Common myeloid progenitor, CD34-positive (primary cell): ENCODE results near the gene GNAO1.

Experiments used
- CTCF ChIA-PET: fragments of 350-600 bp; sonication (Branson Sonifier 250); formaldehyde crosslinking; loops from one replicate; lab custom pipeline; 2021; ENCODE audit warnings: antibody characterized with exemption; lab: Charles Lee
- POLR2A ChIA-PET: fragments of 350-600 bp; sonication (Branson Sonifier 250); formaldehyde crosslinking; loops from one replicate; lab custom pipeline; 2021; ENCODE audit warnings: antibody characterized with exemption; lab: Charles Lee
- DNase-seq, 3 donors: peaks; one replicate each; pipeline versions ENCODE4 v3.0.0 to v3.0.0-alpha.2; 2013
- H3K27ac ChIP-seq, 2 experiments: 1 replicate in 1 of 2; 2 replicates in 1 of 2; pipeline ENCODE4 v1.7.0; 2013; ENCODE audit warnings: inconsistent platforms in 2 of 2, low read length in 2 of 2, mild to moderate bottlenecking in 2 of 2, low read depth in 1 of 2, moderate library complexity in 1 of 2; ENCODE audit not compliant: severe bottlenecking in 2 of 2, insufficient read depth in 1 of 2, poor library complexity in 1 of 2
- H3K27me3 ChIP-seq, 5 experiments: replicated peaks in 2 of 5; 1 replicate in 3 of 5; 2 replicates in 2 of 5; pipeline versions ENCODE4 v1.6.1 to v1.7.0; 2013; ENCODE audit warnings: low read length in 4 of 5, mild to moderate bottlenecking in 2 of 5, moderate library complexity in 2 of 5, inconsistent platforms in 1 of 5; ENCODE audit not compliant: insufficient read depth in 5 of 5, control insufficient read depth in 4 of 5
- H3K36me3 ChIP-seq, 4 experiments: 1 replicate in 2 of 4; 2 replicates in 2 of 4; pipeline versions ENCODE4 v1.6.1 to v1.7.0; 2013; ENCODE audit warnings: low read length in 3 of 4, control low read depth in 1 of 4, mild to moderate bottlenecking in 1 of 4; ENCODE audit not compliant: control insufficient read depth in 4 of 4, insufficient read depth in 4 of 4
- H3K4me1 ChIP-seq, 4 experiments: 1 replicate in 3 of 4; 2 replicates in 1 of 4; pipeline versions ENCODE4 v1.6.1 to v1.7.1; 2013; ENCODE audit warnings: low read length in 3 of 4, mild to moderate bottlenecking in 3 of 4, control low read depth in 1 of 4, inconsistent platforms in 1 of 4, moderate library complexity in 1 of 4; ENCODE audit not compliant: control insufficient read depth in 4 of 4, insufficient read depth in 4 of 4; ENCODE audit errors: control extremely low read depth in 1 of 4
- H3K4me3 ChIP-seq, 7 experiments: 1 replicate in 4 of 7; 2 replicates in 3 of 7; pipeline versions ENCODE4 v1.5.1 to v1.7.0; 2013; ENCODE audit warnings: mild to moderate bottlenecking in 7 of 7, low read length in 6 of 7, moderate library complexity in 6 of 7, inconsistent platforms in 2 of 7, low read depth in 2 of 7, control low read depth in 1 of 7; ENCODE audit not compliant: insufficient read depth in 4 of 7, control insufficient read depth in 1 of 7; ENCODE audit errors: extremely low read depth in 1 of 7
- H3K9me3 ChIP-seq, 5 experiments: 1 replicate in 4 of 5; 2 replicates in 1 of 5; pipeline versions ENCODE4 v1.6.1 to v1.7.1; 2013; ENCODE audit warnings: low read length in 4 of 5, mild to moderate bottlenecking in 2 of 5, inconsistent platforms in 1 of 5, low read depth in 1 of 5, moderate library complexity in 1 of 5; ENCODE audit not compliant: control insufficient read depth in 4 of 5, insufficient read depth in 2 of 5; ENCODE audit errors: control extremely low read depth in 1 of 5
- WGBS: methylation state at CpG from one replicate; pipeline ENCODE4 v1.1.5; 2013; ENCODE audit not compliant: insufficient coverage; 5-methylcytosine and 5-hydroxymethylcytosine counted together

Gene GNAO1

DNA sequence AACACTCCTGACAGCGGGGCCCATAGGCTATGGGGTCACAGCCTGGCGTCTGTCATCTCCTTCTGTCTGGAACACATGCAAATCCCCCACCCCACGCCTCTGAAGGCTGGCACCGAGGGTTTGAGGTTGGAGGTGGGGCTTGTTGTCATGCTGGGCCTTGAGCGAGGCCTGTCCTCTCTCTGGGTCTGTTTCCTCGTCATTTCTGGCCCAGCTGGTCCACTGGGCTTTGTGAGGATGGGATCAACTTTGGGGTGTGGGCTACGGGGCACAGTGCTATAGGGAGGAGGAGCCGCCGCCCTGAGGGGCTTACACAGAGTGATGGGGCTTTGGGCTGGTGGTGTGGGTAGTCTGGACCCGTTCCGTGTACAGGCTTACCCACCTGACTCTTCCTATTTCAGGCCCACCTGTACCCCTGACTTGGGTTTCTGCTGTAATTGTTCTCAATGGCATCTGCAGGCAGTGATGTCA is 146.6 kb downstream of the GNAO1 start:
- DNase-seq, result no peak
- Histone ChIP-seq H3K9me3 (no peaks in the 10 kb centered on the region), H3K4me3 (no peak overlapping the region), H3K4me1 (peaks cover 0 to 5% (median 0%) of the 10 kb centered on the region in 4 experiments), H3K27ac (no peak overlapping the region), H3K36me3 (no peaks in the 10 kb centered on the region), H3K27me3 (no peaks in the 10 kb centered on the region)
- POLR2A ChIA-PET, result no interaction called here
- CTCF ChIA-PET, result interaction anchor here (1.0 to 2.1 kb wide), 3 partner anchors 8 to 32 kb away, joined by 3 to 5 read pairs (median 4); no protein-coding TSS in a partner anchor
- 94% methylated on average over 6 of the region's 11 CpGs for WGBS

DNA sequence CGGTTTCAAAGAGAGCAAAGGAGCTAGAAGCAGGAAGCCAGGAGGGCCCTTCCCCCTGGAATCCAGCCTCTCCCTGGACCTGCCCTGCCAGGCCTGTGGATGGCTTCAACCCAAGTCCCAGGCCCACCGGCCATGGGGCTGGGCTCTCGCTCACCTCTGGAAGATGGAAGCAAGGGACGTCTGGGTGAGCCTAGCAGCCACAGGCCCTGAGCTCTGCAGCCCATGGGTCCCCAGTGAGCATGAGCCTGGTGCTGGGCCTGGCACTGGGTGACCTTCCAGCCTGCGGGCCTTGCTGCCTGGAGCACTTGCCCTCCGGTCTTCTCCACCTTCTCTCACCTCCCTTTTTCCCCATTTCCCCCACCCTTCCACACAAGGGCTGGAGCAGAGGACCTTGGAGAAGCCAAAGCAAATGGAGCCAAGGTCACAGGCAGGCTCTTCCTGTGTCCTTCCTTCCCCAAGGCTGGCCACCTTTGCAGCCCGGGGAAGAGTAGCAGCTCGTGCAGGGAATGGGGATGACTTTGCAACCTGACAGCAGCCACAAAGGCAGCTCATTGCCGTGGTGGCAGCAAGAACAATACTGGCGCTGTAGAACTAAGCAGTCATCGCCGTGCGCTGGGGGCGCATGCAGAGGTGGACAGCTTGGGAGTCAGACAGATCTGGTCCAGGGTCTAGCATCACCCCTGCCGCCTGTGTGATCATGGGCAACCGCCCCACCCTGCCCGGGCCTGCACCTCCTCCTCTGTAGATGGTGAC is 147.5 kb downstream of the GNAO1 start:
- H3K9me3 ChIP-seq, result no peaks in the 10 kb centered on the region
- 90% methylated on average over 15 of the region's 17 CpGs for WGBS
- no peak for DNase-seq
- no peak overlapping the region for H3K27ac ChIP-seq
- H3K27me3 ChIP-seq, result no peaks in the 10 kb centered on the region
- H3K4me3 ChIP-seq, result no peak overlapping the region
- ChIA-PET POLR2A (no interaction called here), CTCF (interaction anchor here (1.0 to 2.1 kb wide), 3 partner anchors 9 to 32 kb away, joined by 3 to 5 read pairs (median 4); no protein-coding TSS in a partner anchor)
- H3K4me1 ChIP-seq, result peaks cover 0 to under 1% (median 0%) of the 10 kb centered on the region in 4 experiments
- H3K36me3 ChIP-seq, result no peaks in the 10 kb centered on the region

DNA sequence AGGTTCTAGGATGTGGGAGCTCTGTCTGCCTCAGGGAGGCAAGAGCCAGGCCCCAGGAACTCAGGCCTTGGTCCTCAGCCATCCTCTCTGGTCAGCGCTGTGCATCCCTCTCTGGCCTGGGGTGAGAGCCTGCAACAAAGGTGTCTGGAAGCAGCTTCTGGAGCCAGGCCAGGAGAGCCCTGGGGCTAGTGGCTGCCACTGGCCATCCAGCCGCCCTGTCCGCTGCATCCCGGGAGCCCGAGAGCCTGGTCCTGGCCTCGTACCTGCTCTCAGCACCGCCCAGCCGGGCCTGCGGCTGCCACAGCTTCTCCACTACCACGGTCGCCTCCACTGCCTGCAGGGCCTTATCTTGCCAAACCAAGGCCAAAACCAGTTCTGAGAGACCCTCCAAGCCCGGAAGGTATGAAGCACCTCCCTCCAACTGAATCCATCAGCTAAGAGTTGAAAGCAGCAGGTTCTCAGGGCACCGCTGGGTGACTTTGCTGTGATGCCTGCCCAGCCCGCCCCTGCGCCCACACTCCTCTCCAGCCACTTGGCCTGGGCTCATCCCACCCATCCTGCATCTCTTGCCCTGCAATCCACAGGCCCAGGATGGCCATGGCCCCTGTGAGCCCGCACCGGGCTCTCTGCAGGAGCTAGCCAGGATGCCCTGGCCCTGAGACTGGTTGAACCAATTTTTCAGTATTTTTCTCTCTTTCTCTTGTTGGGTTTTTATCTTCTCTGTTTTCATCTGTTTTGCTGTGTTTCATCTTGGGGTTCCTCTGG is 148.3 kb downstream of the GNAO1 start:
- Histone ChIP-seq H3K27me3 (no peaks in the 10 kb centered on the region), H3K36me3 (no peaks in the 10 kb centered on the region), H3K9me3 (no peaks in the 10 kb centered on the region), H3K4me3 (no peak overlapping the region), H3K4me1 (no peaks in the 10 kb centered on the region), H3K27ac (no peak overlapping the region)
- ChIA-PET POLR2A (no interaction called here), CTCF (interaction anchor here (1.8 to 2.1 kb wide), 2 partner anchors 9 to 31 kb away, joined by 4 to 5 read pairs; no protein-coding TSS in a partner anchor)
- WGBS, result over 99% methylated on average over 15 of the region's 17 CpGs
- no peak for DNase-seq

DNA sequence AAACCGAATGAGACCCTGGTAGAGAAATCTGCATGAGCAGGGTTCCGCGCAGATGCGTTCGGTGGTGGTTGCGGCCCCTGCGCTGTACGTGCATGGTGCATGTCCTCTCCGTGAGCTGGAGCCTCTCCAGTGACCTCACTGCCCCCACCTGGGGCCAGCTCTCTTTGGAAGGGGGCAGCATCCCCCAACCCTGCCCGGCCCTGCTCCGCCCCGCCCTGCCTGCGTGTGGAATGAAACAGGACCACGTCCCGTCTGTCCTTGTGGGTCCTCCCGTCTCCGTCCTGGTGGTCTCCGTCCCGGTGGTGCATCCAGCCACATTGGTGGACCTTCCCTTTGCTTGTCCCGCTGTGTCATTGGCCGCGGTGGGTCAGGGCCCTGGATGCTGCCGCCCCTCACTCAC is 149.1 kb downstream of the GNAO1 start:
- no peak for DNase-seq
- Histone ChIP-seq H3K27me3 (no peaks in the 10 kb centered on the region), H3K4me3 (no peak overlapping the region), H3K36me3 (no peaks in the 10 kb centered on the region), H3K4me1 (no peaks in the 10 kb centered on the region), H3K9me3 (no peaks in the 10 kb centered on the region), H3K27ac (no peak overlapping the region)
- WGBS, result 94% methylated on average over 21 of the region's 23 CpGs
- ChIA-PET CTCF (interaction anchor here (3.3 kb wide), 1 partner anchor 16 kb away, joined by 11 read pairs; no protein-coding TSS in a partner anchor), POLR2A (no interaction called here)

DNA sequence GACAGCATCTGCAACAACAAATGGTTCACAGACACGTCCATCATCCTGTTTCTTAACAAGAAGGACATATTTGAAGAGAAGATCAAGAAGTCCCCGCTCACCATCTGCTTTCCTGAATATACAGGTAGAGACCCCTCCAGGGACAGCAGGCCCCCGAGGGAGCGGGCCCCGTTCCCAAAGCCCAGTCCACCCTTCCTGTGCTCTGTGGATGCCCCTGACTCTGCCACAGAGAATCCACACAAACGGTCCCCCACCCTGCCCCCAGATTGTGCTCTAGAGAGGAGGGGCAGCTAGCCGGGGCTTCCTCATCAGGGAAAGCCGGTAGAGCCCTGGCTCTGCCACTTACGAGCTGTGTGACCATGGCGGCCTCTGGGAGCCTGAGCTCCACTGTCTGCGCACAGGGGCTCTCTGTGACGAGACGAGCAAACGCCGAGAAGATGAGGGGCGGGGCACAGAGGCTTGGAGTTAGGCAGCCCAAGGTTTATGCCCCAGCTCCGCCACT is 149.6 kb downstream of the GNAO1 start:
- Histone ChIP-seq H3K9me3 (no peaks in the 10 kb centered on the region), H3K27ac (no peak overlapping the region), H3K27me3 (no peaks in the 10 kb centered on the region), H3K4me1 (no peaks in the 10 kb centered on the region), H3K4me3 (no peak overlapping the region), H3K36me3 (no peaks in the 10 kb centered on the region)
- CTCF ChIA-PET, result interaction anchor here (3.3 kb wide), 1 partner anchor 16 kb away, joined by 11 read pairs; no protein-coding TSS in a partner anchor
- DNase-seq, result no peak
- POLR2A ChIA-PET, result no interaction called here
- WGBS, result 91% methylated on average over 12 of the region's 17 CpGs

DNA sequence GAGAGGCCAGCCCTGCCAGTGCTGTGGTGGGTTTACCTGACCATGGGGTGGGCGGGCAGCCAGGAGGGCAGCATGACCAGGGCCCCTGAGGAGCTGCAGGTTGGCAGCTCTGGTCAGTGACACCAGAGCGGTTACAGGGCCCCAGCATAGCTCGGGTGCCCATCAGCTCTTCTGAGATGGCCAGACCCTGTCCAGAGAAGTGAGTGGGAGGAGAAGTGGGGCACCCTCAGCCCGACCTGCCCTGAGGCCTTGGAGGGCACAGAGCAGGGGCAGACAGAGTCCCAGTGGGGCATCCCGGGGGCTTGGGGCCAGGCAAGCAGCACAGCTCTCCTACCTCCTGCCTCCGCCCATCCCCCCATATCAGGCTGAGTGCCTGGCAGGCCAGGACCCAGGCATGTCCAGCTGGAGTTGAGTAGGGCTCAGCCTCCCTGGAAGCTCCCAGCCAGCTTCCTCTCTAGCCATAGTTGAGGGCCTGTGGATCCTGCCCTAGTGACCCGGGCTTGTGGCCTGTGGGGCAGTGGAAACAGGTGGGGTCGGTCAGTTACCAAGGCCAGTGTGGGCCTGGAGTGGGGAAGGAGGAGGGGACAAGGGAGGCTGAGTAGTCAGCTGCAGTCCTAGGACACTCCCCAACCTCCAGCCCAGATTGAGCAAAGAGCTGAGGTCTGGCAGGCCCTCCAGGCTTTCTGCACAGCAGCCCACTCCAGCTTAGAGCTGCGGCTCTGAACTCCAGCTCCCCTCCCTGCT is 150.5 kb downstream of the GNAO1 start:
- 97% methylated on average over 7 of the region's 9 CpGs for WGBS
- H3K9me3 ChIP-seq, result no peaks in the 10 kb centered on the region
- H3K4me1 ChIP-seq, result no peaks in the 10 kb centered on the region
- DNase-seq, result no peak
- H3K4me3 ChIP-seq, result no peak overlapping the region
- H3K27me3 ChIP-seq, result no peaks in the 10 kb centered on the region
- ChIA-PET POLR2A (no interaction called here), CTCF (interaction anchor here (1.6 to 3.3 kb wide), 2 partner anchors 15 to 23 kb away, joined by 3 to 11 read pairs; no protein-coding TSS in a partner anchor)
- no peaks in the 10 kb centered on the region for H3K36me3 ChIP-seq
- no peak overlapping the region for H3K27ac ChIP-seq
